Measurements from ENCODE around the gene MED29. TPM values are rescaled to one million over a fixed set of nuclear protein-coding genes. Genes with fewer than 3 reads are reported as not detected.

The MED29 gene
- total RNA-seq, 2 experiments from 2014 or later, result 45.0 to 46.1 TPM

GRCh38 chr19:39408392-39409207, 17.4 kb downstream of the MED29 start:
- ChIA-PET CTCF (interaction anchor here (3.4 kb wide), 1 partner anchor 11 kb away, joined by 21 read pairs; no protein-coding TSS in a partner anchor), POLR2A (interaction anchor here (0.9 to 9.4 kb wide), 9 partner anchors 9 to 559 kb away, joined by 3 to 144 read pairs (median 14); partner anchors contain the start of genes EID2B, GMFG, HNRNPL and MED29)
- peak overlapping the region; percentile 98 for H3K27ac Mint-ChIP-seq
- peak overlapping the region; percentile 100 for H3K4me3 ChIP-seq (ENCODE audit: low read length)
- peaks cover 53% of the 10 kb centered on the region for H3K4me1 Mint-ChIP-seq (ENCODE audit: low read depth)
- no peaks in the 10 kb centered on the region for H3K27me3 ChIP-seq (ENCODE audit: control insufficient read depth in 1 of 2, insufficient read depth in 2 of 2, low read length in 2 of 2)
- peaks cover 12% of the 10 kb centered on the region for H3K27me3 Mint-ChIP-seq
- no peak for TF ChIP-seq CTCF (IDR thresholded peaks at IDR 0.05)
- ATAC-seq (ENCODE audit: poor library complexity), result no peak
- DNase-seq, result peak in 8 of 14 experiments; percentile 34 to 71 (median 46)
- H3K4me3 Mint-ChIP-seq, result peak overlapping the region; percentile 99
- peaks cover 29% of the 10 kb centered on the region for H3K36me3 ChIP-seq (ENCODE audit: insufficient read depth, low read length)
- intact Hi-C loops (cut with DNase I, micrococcal nuclease), result no loop called here
- H3K9me3 ChIP-seq (ENCODE audit: control insufficient read depth in 1 of 2, insufficient read depth in 1 of 2, low read length in 2 of 2), result no peaks in the 10 kb centered on the region
- H3K36me3 Mint-ChIP-seq (ENCODE audit: low read depth), result peaks cover 66% of the 10 kb centered on the region
- H3K4me1 ChIP-seq (ENCODE audit: insufficient read depth, low read length), result peaks cover 84% of the 10 kb centered on the region
- H3K27ac ChIP-seq (ENCODE audit: low read depth in 1 of 2, low read length in 2 of 2), result peak overlapping the region; percentile 100
- no peaks in the 10 kb centered on the region for H3K9me3 Mint-ChIP-seq

DNA sequence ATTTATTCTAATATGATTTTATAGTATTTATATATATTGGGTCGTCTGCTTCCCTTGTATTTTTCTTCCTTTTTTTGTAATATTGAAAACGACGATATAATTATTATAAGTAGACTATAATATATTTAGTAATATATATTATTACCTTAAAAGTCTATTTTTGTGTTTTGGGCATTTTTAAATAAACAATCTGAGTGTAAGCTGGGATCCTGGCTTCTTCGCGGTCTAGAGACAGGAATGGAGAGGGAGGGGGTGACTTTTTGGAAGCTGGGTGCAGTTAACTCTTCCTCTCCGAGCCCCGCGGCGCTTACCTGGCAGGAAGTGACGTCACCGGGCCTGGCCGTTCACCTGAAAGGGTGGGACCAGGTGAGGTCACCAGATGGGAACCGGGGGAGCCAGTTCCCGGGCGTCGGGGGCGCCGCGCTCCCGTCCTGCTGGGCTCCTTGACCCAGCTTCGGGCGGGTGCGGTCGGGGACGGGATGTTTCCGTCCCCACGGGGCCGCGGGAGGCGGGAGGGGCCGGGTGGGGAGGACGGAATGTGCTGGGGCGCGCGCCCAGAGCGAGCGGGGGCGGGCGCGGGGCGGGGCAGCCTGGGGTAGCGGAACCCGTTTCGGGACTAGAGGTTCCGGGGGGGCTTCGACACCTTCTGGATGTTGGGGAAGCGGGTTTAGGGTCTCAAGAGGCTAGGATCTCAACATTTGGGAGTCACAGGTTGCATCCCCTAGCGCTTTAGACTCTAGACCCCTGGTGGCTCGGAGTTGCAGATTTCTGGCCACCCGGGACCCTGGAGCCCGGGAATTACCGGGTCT, 18.2 kb downstream of the MED29 start:
- ChIA-PET POLR2A (interaction anchor here (0.7 to 9.4 kb wide), 6 partner anchors 10 to 67 kb away, joined by 3 to 144 read pairs (median 43); partner anchors contain the start of genes MED29, PAF1, RPS16 and SAMD4B), CTCF (interaction anchor here (3.4 kb wide), 1 partner anchor 12 kb away, joined by 21 read pairs; no protein-coding TSS in a partner anchor)
- peaks cover 12% of the 10 kb centered on the region for H3K27me3 Mint-ChIP-seq

More for the DNA sequence above, 18.2 kb downstream of the MED29 start:
- no peak for TF ChIP-seq CTCF (IDR thresholded peaks at IDR 0.05)
- Mint-ChIP-seq H3K9me3 (no peaks in the 10 kb centered on the region), H3K27ac (peak overlapping the region; percentile 98), H3K4me3 (peak overlapping the region; percentile 99), H3K36me3 (ENCODE audit: low read depth) (peaks cover 74% of the 10 kb centered on the region), H3K4me1 (ENCODE audit: low read depth) (peaks cover 55% of the 10 kb centered on the region)
- Histone ChIP-seq H3K36me3 (ENCODE audit: insufficient read depth, low read length) (peaks cover 29% of the 10 kb centered on the region), H3K9me3 (ENCODE audit: control insufficient read depth in 1 of 2, insufficient read depth in 1 of 2, low read length in 2 of 2) (no peaks in the 10 kb centered on the region), H3K27ac (ENCODE audit: low read depth in 1 of 2, low read length in 2 of 2) (peak overlapping the region; percentile 100), H3K27me3 (ENCODE audit: control insufficient read depth in 1 of 2, insufficient read depth in 2 of 2, low read length in 2 of 2) (no peaks in the 10 kb centered on the region), H3K4me1 (ENCODE audit: insufficient read depth, low read length) (peaks cover 84% of the 10 kb centered on the region), H3K4me3 (ENCODE audit: low read length) (peak overlapping the region; percentile 100)
- intact Hi-C loops (cut with DNase I, micrococcal nuclease), result loop anchor here (5.0 to 10.0 kb wide), 2 partner anchors 285 to 287 kb away; partner anchors contain the start of gene PAK4 (in 1 of the 2)
- DNase-seq (peak; percentile 78 to 94 (median 90)), ATAC-seq (ENCODE audit: poor library complexity) (peak; percentile 5)

Measured in CD4-positive, alpha-beta T cell (primary cell).